Bronchial epithelial cell (primary cell): ENCODE data around the gene NOTUM. TPM values are rescaled to one million over a fixed set of nuclear protein-coding genes. Genes with fewer than 3 reads are reported as not detected.
A peak's percentile ranks its signal among the peaks of the same experiment; 100 is the strongest.

ENCODE experiments used
- DNase-seq: peaks from one replicate; pipeline ENCODE4 v3.0.0-alpha.2; 2010; ENCODE audit warnings: low read depth
- FAIRE-seq: peaks from 2 replicates; lab custom pipeline; 2011; peaks lifted over from hg19 to GRCh38; lab: Jason Lieb, UNC
- H3K27me3 ChIP-seq: 2 replicates; pipeline ENCODE4 v1.5.1; 2011; ENCODE audit warnings: low read length; ENCODE audit not compliant: control insufficient read depth, insufficient read depth
- H3K36me3 ChIP-seq: 2 replicates; pipeline ENCODE4 v1.5.1; 2011; ENCODE audit warnings: low read length; ENCODE audit not compliant: control insufficient read depth, insufficient read depth
- H3K4me3 ChIP-seq: 2 replicates; pipeline ENCODE4 v1.5.1; 2011; ENCODE audit warnings: mild to moderate bottlenecking, low read depth, low read length, control low read depth
- CTCF ChIP-seq: IDR thresholded peaks from 2 replicates; pipeline ENCODE4 v1.5.1; 2011; ENCODE audit warnings: mild to moderate bottlenecking, moderate library complexity, low read length, control low read depth, inconsistent platforms; ENCODE audit not compliant: insufficient read depth, severe bottlenecking
- total RNA-seq: library from RNA; depleted of rRNA; stranded (reverse); fragments of >200 nt; gene quantifications from 2 replicates; pipeline ENCODE4 v1.2.1, GENCODE V29; 2014

The NOTUM gene
- total RNA-seq, 1 donor from 2014 or later, result not detected

DNA sequence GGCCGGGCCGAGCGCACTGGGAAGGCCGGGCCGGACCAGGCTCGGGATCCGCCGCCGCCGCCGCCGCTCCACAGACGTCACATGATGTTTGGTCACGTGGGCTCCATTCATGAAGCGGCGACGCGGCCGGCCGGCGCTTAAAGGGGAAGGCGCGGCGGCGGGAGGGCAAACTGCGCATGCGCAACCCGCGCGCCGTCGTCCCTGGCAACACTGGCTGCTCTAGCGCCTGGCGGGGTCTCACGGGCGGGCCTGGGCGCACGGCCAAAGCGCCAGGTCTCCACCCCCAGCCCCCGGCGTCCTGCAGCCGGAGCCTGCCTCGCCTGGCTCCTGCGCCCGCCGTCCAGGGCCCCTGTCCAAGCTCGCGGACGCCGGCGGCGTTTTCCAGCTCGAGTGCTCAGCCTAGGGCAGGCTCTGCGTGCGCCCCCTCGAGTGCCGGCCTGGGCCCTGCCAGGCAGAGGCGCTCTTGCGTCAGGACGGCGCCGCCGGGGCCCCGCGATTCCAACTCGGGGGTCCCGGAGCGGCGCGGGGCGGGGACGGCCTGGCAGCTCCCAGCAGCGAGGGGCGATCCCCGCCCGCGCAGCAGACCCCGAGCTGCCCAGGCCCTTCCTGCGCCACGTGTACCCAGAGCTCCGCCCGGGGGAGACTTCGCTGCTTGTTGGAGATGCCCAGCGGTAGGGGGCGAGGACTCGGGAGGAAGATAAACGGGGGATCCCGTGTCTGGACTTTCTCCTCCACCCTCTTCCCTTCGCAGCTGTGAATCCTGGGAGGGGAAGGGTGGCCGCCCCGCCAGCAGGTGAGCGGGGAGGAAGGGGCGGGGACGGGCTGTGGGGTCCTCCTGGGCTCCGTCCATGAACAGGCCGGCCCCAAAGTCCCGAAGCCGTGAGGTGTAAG lies 33.1 kb downstream of the NOTUM start, which contains the start of gene MAFG:
TSS of gene MAFG (minus strand) at position 83 of the 891 bp plus-strand sequence. CDS start 4,550 bp downstream, outside the sequence.
- Histone ChIP-seq H3K36me3 (no peaks in the 10 kb centered on the region), H3K4me3 (peak within 1 kb of the TSS; percentile 72), H3K27me3 (no peaks in the 10 kb centered on the region)
- DNase-seq (peak; percentile 67), FAIRE-seq (no peak)
- no peak for TF ChIP-seq CTCF

GRCh38 chr17:81927152-81927652 lies 33.8 kb downstream of the NOTUM start:
- H3K36me3 ChIP-seq, result peaks cover 1% of the 10 kb centered on the region
- peak overlapping the region; percentile 72 for H3K4me3 ChIP-seq
- no peak for TF ChIP-seq CTCF
- no peak for FAIRE-seq
- H3K27me3 ChIP-seq, result no peaks in the 10 kb centered on the region
- DNase-seq, result no peak

DNA sequence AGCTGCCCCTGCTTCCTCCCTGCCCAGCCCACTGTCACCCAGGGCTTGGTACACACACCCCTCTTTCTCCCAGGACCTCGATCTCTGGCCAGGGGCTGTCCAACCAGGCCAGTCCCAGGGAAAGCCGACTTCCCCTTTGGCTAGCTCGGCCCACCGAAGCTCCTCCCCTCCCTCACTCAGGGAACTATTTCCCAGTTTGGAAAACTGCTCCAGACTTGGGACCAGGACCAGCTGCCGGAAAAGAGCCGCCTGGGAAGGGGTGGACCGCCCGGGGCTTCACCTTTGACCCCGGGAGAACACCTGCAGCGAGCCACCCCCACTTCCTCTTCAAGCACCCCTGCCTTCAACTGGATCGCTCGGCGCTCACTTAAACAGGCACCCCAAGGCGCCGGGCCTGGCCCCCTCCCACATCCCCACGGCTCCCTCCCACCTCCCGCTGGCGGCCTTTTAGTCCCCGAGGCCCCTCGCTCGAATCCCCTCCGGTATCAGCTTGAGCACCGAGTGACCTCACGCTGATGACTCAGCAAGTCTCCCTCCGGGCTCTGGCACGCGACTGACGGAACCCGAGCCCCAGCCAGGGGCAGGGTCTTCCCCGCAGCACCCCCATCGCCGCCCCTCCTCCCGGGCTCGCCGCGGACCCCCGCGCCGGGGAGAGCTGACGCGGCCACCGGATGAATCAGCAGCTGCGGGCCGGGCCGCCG lies 34.4 kb downstream of the NOTUM start:
- H3K4me3 ChIP-seq, result peak overlapping the region; percentile 72
- H3K27me3 ChIP-seq, result no peaks in the 10 kb centered on the region
- FAIRE-seq, result no peak
- peak; percentile 40 for DNase-seq
- TF ChIP-seq CTCF, result no peak
- H3K36me3 ChIP-seq, result peaks cover 5% of the 10 kb centered on the region

DNA sequence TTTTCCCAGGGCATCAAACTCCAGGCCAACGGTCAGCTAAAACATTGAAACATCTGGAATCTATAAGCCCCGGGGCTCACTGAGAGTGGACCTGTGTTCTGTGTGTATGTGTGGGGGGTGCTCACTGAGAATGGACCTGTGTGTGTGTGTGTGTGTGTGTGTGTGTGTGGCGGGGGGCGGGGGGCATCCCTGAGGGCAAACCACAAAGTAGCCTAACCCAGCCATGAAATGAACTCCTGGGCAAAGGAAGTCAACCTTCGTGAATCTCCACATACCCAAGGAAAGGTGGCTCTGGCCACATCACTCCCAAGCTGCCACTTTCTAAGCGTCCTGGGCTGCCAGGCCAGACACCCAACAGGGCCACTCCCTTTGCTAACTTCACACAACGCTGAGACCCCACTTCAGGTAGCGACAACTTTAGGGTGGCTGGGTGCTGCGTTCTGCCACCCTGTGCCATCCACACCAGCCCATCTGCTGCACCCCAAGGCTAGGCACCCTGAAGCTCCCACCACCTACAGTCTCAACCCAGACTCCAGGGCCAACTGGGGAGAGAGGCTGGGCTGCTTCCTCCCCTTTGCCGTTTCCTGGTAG lies 35.0 kb downstream of the NOTUM start:
- no peak for FAIRE-seq
- TF ChIP-seq CTCF, result no peak
- Histone ChIP-seq H3K4me3 (peak overlapping the region; percentile 72), H3K27me3 (no peaks in the 10 kb centered on the region), H3K36me3 (peaks cover 8% of the 10 kb centered on the region)
- no peak for DNase-seq

DNA sequence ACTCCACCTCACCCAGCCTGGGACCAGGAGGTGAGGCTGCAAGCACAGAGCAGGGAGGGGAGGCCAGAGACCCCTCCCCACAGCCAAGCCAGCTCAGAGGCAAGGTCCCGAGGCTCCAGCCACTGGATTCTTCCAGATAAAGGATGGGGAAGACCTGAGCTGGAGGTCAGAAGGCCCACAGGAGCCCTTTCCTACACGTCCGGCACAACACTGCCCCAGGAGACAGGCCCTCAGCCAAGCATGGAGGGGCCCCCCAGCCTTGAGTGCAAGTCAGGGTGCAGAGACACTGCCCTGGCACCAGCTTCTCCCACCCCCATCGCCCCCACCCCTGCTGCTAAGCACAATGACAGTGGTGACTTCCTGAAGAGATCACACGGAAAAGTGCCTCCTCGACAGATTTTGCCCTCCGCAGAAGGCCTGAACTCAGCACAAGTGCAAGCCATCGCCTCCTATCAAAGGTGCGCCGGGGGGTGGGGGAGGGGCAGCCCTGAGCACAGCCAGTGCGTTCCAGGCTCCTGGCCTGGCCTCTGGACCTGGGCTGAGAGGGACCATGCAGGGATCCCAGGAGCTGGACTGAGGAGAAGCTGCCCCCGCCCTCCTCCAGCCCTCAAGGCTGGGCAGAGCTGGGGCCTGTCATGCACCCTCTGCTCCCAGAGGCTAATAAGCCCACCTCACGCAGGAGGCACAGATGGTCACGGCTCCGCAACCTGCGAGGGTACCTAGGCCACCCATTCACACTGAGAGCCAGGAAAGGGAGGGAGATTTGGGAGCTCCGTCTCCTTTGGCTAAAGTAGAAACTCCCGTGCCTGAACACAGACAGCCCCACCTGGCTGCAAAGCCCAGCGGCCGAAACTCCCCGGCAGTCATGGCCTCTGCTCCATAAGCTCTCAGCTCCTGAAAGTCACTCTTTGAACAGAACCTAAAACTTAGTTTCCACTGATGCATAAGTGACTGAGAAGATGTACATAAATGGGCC lies 36.1 kb downstream of the NOTUM start:
- FAIRE-seq, result no peak
- TF ChIP-seq CTCF, result no peak
- Histone ChIP-seq H3K4me3 (no peak overlapping the region), H3K36me3 (peaks cover 11% of the 10 kb centered on the region), H3K27me3 (no peaks in the 10 kb centered on the region)
- DNase-seq, result no peak
